Activated CD8-positive, alpha-beta T cell treated with anti-CD3 and anti-CD28 coated beads, Interleukin-2, amount 10 ng/mL, durations not matched to agents 7 days and 5 days (primary cell): Measurements from ENCODE around the gene WWOX. TPM values are rescaled to one million over a fixed set of nuclear protein-coding genes. Genes with fewer than 3 reads are reported as not detected.
"Not testable (repeated sequence)": the region's sequence is repeated elsewhere in the genome, so short reads cannot be mapped to it uniquely, and the experiment has no call there.

ENCODE experiments used
- ATAC-seq: fragments of 150-1000 bp; cut with Tn5 transposase; one replicate; pipeline ENCODE4 v1.10.0; 2021; ENCODE audit warnings: moderate library complexity
- CTCF ChIA-PET: fragments of 350-600 bp; sonication (Branson Sonifier 250); formaldehyde crosslinking; loops from one replicate; lab custom pipeline; 2021; ENCODE audit warnings: antibody characterized with exemption; lab: Charles Lee
- POLR2A ChIA-PET: fragments of 350-600 bp; sonication (Branson Sonifier 250); formaldehyde crosslinking; loops from one replicate; lab custom pipeline; 2021; ENCODE audit warnings: antibody characterized with exemption; lab: Charles Lee
- DNase-seq: peaks from one replicate; pipeline ENCODE4 v3.0.0-alpha.2; 2020
- H3K27ac Mint-ChIP-seq: one replicate; pipeline ENCODE4 v1.8.0; 2021; ENCODE audit warnings: mild to moderate bottlenecking, mixed read lengths
- H3K27me3 Mint-ChIP-seq: one replicate; pipeline ENCODE4 v1.8.0; 2021; ENCODE audit warnings: low read depth, mixed read lengths
- H3K36me3 Mint-ChIP-seq: one replicate; pipeline ENCODE4 v1.8.0; 2021; ENCODE audit warnings: low read depth, mixed read lengths
- H3K4me1 Mint-ChIP-seq: one replicate; pipeline ENCODE4 v1.8.0; 2021; ENCODE audit warnings: low read depth, mixed read lengths
- H3K4me3 Mint-ChIP-seq: one replicate; pipeline ENCODE4 v1.8.0; 2021; ENCODE audit warnings: mild to moderate bottlenecking, mixed read lengths
- H3K9me3 Mint-ChIP-seq: one replicate; pipeline ENCODE4 v1.8.0; 2022; ENCODE audit warnings: mixed read lengths; ENCODE audit not compliant: insufficient read depth
- total RNA-seq, 2 experiments: library from RNA; stranded (reverse); gene quantifications; one replicate each; pipeline ENCODE4 v1.2.3, GENCODE V29; 2021

The WWOX gene
- total RNA-seq, 2 experiments from 2014 or later = 34.4 to 34.9 TPM

GRCh38 chr16:78507576-78507975 lies 408.1 kb downstream of the WWOX start:
- Mint-ChIP-seq H3K27ac (no peak overlapping the region), H3K4me3 (no peak overlapping the region), H3K4me1 (no peaks in the 10 kb centered on the region), H3K27me3 (no peaks in the 10 kb centered on the region), H3K9me3 (no peaks in the 10 kb centered on the region), H3K36me3 (no peaks in the 10 kb centered on the region)
- CTCF ChIA-PET = no interaction called here
- DNase-seq = no peak
- no peak for ATAC-seq
- POLR2A ChIA-PET = no interaction called here

GRCh38 chr16:78509965-78510364 lies 410.5 kb downstream of the WWOX start:
- ChIA-PET CTCF (no interaction called here), POLR2A (no interaction called here)
- Mint-ChIP-seq H3K4me3 (no peak overlapping the region), H3K4me1 (no peaks in the 10 kb centered on the region), H3K27me3 (no peaks in the 10 kb centered on the region), H3K9me3 (no peaks in the 10 kb centered on the region), H3K27ac (no peak overlapping the region), H3K36me3 (no peaks in the 10 kb centered on the region)
- no peak for DNase-seq
- ATAC-seq = no peak

GRCh38 chr16:78510496-78510895 lies 411.0 kb downstream of the WWOX start:
- DNase-seq (no peak), ATAC-seq (no peak)
- Mint-ChIP-seq H3K27ac (no peak overlapping the region), H3K9me3 (no peaks in the 10 kb centered on the region), H3K36me3 (no peaks in the 10 kb centered on the region), H3K4me1 (no peaks in the 10 kb centered on the region), H3K4me3 (no peak overlapping the region), H3K27me3 (no peaks in the 10 kb centered on the region)
- CTCF ChIA-PET = no interaction called here
- POLR2A ChIA-PET = no interaction called here

- Mint-ChIP-seq H3K9me3 (no peaks in the 10 kb centered on the region), H3K4me3 (no peak overlapping the region), H3K27me3 (no peaks in the 10 kb centered on the region), H3K27ac (no peak overlapping the region), H3K36me3 (no peaks in the 10 kb centered on the region), H3K4me1 (no peaks in the 10 kb centered on the region)
- ATAC-seq (no peak), DNase-seq (no peak)
- CTCF ChIA-PET = interaction anchor here (1.4 kb wide), 1 partner anchor 256 kb away, joined by 3 read pairs; no protein-coding TSS in a partner anchor
- POLR2A ChIA-PET = no interaction called here
Observed at GRCh38 chr16:78513838-78514237, 414.4 kb downstream of the WWOX start.

- not testable (repeated sequence) for H3K27me3 Mint-ChIP-seq
Observed at GRCh38 chr16:78514888-78515287, 415.4 kb downstream of the WWOX start.

GRCh38 chr16:78515421-78515820 lies 416.0 kb downstream of the WWOX start:
- H3K4me1 Mint-ChIP-seq = no peaks in the 10 kb centered on the region
- H3K36me3 Mint-ChIP-seq = no peaks in the 10 kb centered on the region
- H3K9me3 Mint-ChIP-seq = no peaks in the 10 kb centered on the region
- no peak overlapping the region for H3K4me3 Mint-ChIP-seq
- DNase-seq (no peak), ATAC-seq (no peak)
- no peak overlapping the region for H3K27ac Mint-ChIP-seq
- no peaks in the 10 kb centered on the region for H3K27me3 Mint-ChIP-seq
- POLR2A ChIA-PET = no interaction called here
- CTCF ChIA-PET = interaction anchor here (1.0 kb wide), 1 partner anchor 11 kb away, joined by 3 read pairs; no protein-coding TSS in a partner anchor

More at GRCh38 chr16:78514888-78515287, 415.4 kb downstream of the WWOX start:
- H3K4me3 Mint-ChIP-seq, ATAC-seq, H3K36me3 Mint-ChIP-seq, H3K4me1 Mint-ChIP-seq, POLR2A ChIA-PET, H3K9me3 Mint-ChIP-seq, DNase-seq, H3K27ac Mint-ChIP-seq: not testable (repeated sequence)
- CTCF ChIA-PET = interaction anchor here (1.0 to 1.4 kb wide), 2 partner anchors 11 to 255 kb away, joined by 3 read pairs; no protein-coding TSS in a partner anchor

GRCh38 chr16:78516006-78516736 lies 416.7 kb downstream of the WWOX start:
- no peak for DNase-seq
- no peak for ATAC-seq
- H3K27me3 Mint-ChIP-seq = no peaks in the 10 kb centered on the region
- H3K4me1 Mint-ChIP-seq = no peaks in the 10 kb centered on the region
- ChIA-PET CTCF (no interaction called here), POLR2A (no interaction called here)
- no peak overlapping the region for H3K4me3 Mint-ChIP-seq
- H3K27ac Mint-ChIP-seq = no peak overlapping the region
- H3K9me3 Mint-ChIP-seq = no peaks in the 10 kb centered on the region
- no peaks in the 10 kb centered on the region for H3K36me3 Mint-ChIP-seq

- no peaks in the 10 kb centered on the region for H3K4me1 Mint-ChIP-seq
- no peak overlapping the region for H3K4me3 Mint-ChIP-seq
- ATAC-seq (no peak), DNase-seq (no peak)
- no peak overlapping the region for H3K27ac Mint-ChIP-seq
- no peaks in the 10 kb centered on the region for H3K27me3 Mint-ChIP-seq
- POLR2A ChIA-PET = no interaction called here
- H3K9me3 Mint-ChIP-seq = no peaks in the 10 kb centered on the region
- H3K36me3 Mint-ChIP-seq = no peaks in the 10 kb centered on the region
- CTCF ChIA-PET = no interaction called here
Observed at GRCh38 chr16:78519896-78520295, 420.4 kb downstream of the WWOX start.

GRCh38 chr16:78520470-78520869 lies 421.0 kb downstream of the WWOX start:
- Mint-ChIP-seq H3K4me3 (no peak overlapping the region), H3K4me1 (no peaks in the 10 kb centered on the region), H3K27me3 (no peaks in the 10 kb centered on the region), H3K36me3 (no peaks in the 10 kb centered on the region), H3K9me3 (no peaks in the 10 kb centered on the region), H3K27ac (no peak overlapping the region)
- ChIA-PET CTCF (no interaction called here), POLR2A (no interaction called here)
- DNase-seq (no peak), ATAC-seq (no peak)

GRCh38 chr16:78522327-78522726 lies 422.9 kb downstream of the WWOX start:
- H3K27me3 Mint-ChIP-seq = no peaks in the 10 kb centered on the region
- H3K4me3 Mint-ChIP-seq = no peak overlapping the region
- DNase-seq = no peak
- ATAC-seq = no peak
- POLR2A ChIA-PET = no interaction called here
- CTCF ChIA-PET = no interaction called here
- no peak overlapping the region for H3K27ac Mint-ChIP-seq
- no peaks in the 10 kb centered on the region for H3K4me1 Mint-ChIP-seq
- H3K36me3 Mint-ChIP-seq = no peaks in the 10 kb centered on the region
- H3K9me3 Mint-ChIP-seq = no peaks in the 10 kb centered on the region

- no peaks in the 10 kb centered on the region for H3K27me3 Mint-ChIP-seq
- H3K36me3 Mint-ChIP-seq = no peaks in the 10 kb centered on the region
- no peak overlapping the region for H3K4me3 Mint-ChIP-seq
- H3K4me1 Mint-ChIP-seq = no peaks in the 10 kb centered on the region
- no peaks in the 10 kb centered on the region for H3K9me3 Mint-ChIP-seq
- CTCF ChIA-PET = no interaction called here
- no peak overlapping the region for H3K27ac Mint-ChIP-seq
- no peak for ATAC-seq
- DNase-seq = no peak
- POLR2A ChIA-PET = no interaction called here
Observed at GRCh38 chr16:78523212-78523985, 423.9 kb downstream of the WWOX start.

GRCh38 chr16:78524066-78524595 lies 424.7 kb downstream of the WWOX start:
- Mint-ChIP-seq H3K9me3 (no peaks in the 10 kb centered on the region), H3K27ac (no peak overlapping the region), H3K36me3 (no peaks in the 10 kb centered on the region), H3K4me3 (no peak overlapping the region), H3K4me1 (no peaks in the 10 kb centered on the region), H3K27me3 (no peaks in the 10 kb centered on the region)
- ATAC-seq (no peak), DNase-seq (no peak)
- CTCF ChIA-PET = no interaction called here
- POLR2A ChIA-PET = no interaction called here
